Body of pancreas (tissue), 4 donors: ENCODE results near the gene MYO1C. TPM values are rescaled to one million over a fixed set of nuclear protein-coding genes. Genes with fewer than 3 reads are reported as not detected.
"Not testable (repeated sequence)": the region's sequence is repeated elsewhere in the genome, so short reads cannot be mapped to it uniquely, and the experiment has no call there.

Source experiments
- ATAC-seq: fragments of 150-250 bp; one replicate; pipeline ENCODE4 v1.9.1; 2016
- DNase-seq, 4 donors: peaks; one replicate each; pipeline ENCODE4 v3.0.0-alpha.2; 2019
- H3K27ac ChIP-seq, 4 donors: fragments of 200-600 bp; sonication (generic); 1 replicate in 3 of 4; 2 replicates in 1 of 4; pipeline versions ENCODE4 v1.5.1 to v1.6.1; 2016 to 2019; ENCODE audit warnings: mild to moderate bottlenecking in 1 of 4, mixed read lengths in 1 of 4, moderate library complexity in 1 of 4
- H3K27me3 ChIP-seq, 2 donors: fragments of 200-600 bp; sonication (generic); one replicate each; pipeline ENCODE4 v1.6.0; 2016; ENCODE audit warnings: mild to moderate bottlenecking in 1 of 2
- H3K36me3 ChIP-seq, 2 donors: fragments of 200-600 bp; sonication (generic); replicated peaks in 1 of 2; 2 replicates each; pipeline ENCODE4 v1.5.1; 2016; ENCODE audit warnings: low read depth in 2 of 2; ENCODE audit not compliant: insufficient read depth in 1 of 2
- H3K4me1 ChIP-seq: fragments of 200-600 bp; sonication (generic); one replicate; pipeline ENCODE4 v1.6.0; 2016
- H3K4me3 ChIP-seq, 2 donors: fragments of 200-600 bp; sonication (generic); 1 replicate in 1 of 2; 2 replicates in 1 of 2; pipeline ENCODE4 v1.5.1; 2016 to 2019
- H3K9me3 ChIP-seq, 3 donors: fragments of 200-600 bp; sonication (generic); 1 replicate in 2 of 3; 2 replicates in 1 of 3; pipeline ENCODE4 v1.5.1; 2016
- CTCF ChIP-seq, 7 experiments: fragments of 450-650 bp in 4 of 7; fragments of 200-600 bp in 3 of 7; sonication (generic) in 3 of 7; IDR thresholded peaks; one replicate each; pipeline ENCODE4 v1.5.1; 2016 to 2019; ENCODE audit warnings: antibody characterized with exemption in 7 of 7
- POLR2A ChIP-seq, 3 donors: fragments of 450-650 bp; IDR thresholded peaks; one replicate each; pipeline ENCODE4 v1.6.1; 2016; ENCODE audit warnings: antibody characterized with exemption in 3 of 3, mild to moderate bottlenecking in 2 of 3
- WGBS, 2 donors: methylation state at CpG; one replicate each; pipeline ENCODE4 v1.1.5; 2017; 5-methylcytosine and 5-hydroxymethylcytosine counted together
- intact Hi-C: fragments of 100-400 bp; cut with DNase I; formaldehyde crosslinking; loops from one replicate; pipeline ENCODE4 v1.15.1; 2023
- total RNA-seq, 2 donors: library from RNA; depleted of rRNA; stranded (reverse); fragments of >200 nt; gene quantifications; one replicate each; pipeline ENCODE4 v1.1.0, GENCODE V29; 2016

The MYO1C gene
- total RNA-seq, 2 donors from 2014 or later, result 77.3 to 94.6 TPM

DNA sequence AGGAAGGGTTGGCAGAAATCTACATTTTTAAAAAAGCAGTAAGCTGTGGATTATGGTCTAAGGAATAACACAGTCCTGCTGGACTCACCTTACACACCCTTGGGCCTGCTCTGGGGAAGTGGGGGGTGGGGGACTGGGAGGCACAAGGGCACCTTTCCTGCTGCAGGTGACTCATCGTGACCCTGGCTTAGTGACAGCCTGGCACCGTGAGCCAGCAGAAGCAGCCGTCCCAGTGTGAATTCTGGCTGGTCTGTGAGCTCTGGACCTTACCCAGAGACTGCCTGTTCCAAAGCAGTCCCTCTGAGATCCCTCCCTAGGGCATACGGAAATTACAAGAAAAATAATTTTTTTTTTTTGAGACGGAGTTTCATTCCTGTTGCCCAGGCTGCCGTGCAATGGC, 32.3 kb downstream of the MYO1C start:
- peaks cover 45% of the 10 kb centered on the region for H3K4me1 ChIP-seq
- H3K9me3 ChIP-seq, result no peaks in the 10 kb centered on the region
- no peak overlapping the region for H3K4me3 ChIP-seq
- TF ChIP-seq POLR2A (IDR thresholded peaks at IDR 0.05) (peak in 2 of 3 donors; percentile 34 to 37), CTCF (IDR thresholded peaks at IDR 0.05) (no peak)
- DNase-seq (peak; percentile 93 to 98 (median 96)), ATAC-seq (peak; percentile 75)
- no peaks in the 10 kb centered on the region for H3K36me3 ChIP-seq
- intact Hi-C loops, result no loop called here
- no peaks in the 10 kb centered on the region for H3K27me3 ChIP-seq
- peak overlapping the region; percentile 53 to 86 (median 70) for H3K27ac ChIP-seq
- WGBS, 2 donors, result 5 to 8% methylated on average over 3 to 6 of the region's 6 CpGs

GRCh38 chr17:1455797-1456599, 36.5 kb downstream of the MYO1C start, which contains the start of gene CRK:
TSS of gene CRK (minus strand) at chr17:1456232. CDS start at chr17:1456117, 115 bp downstream.
- intact Hi-C loops, result no loop called here
- WGBS, 2 donors, result 1 to 3% methylated on average over 6 to 84 of the region's 93 CpGs
- ATAC-seq (peak; percentile 91), DNase-seq (peak; percentile 96 to 98 (median 97))
- Histone ChIP-seq H3K36me3 (no peaks in the 10 kb centered on the region), H3K27ac (peak within 1 kb of the TSS; percentile 95 to 97 (median 96)), H3K4me1 (peaks cover 60% of the 10 kb centered on the region), H3K9me3 (no peaks in the 10 kb centered on the region), H3K4me3 (peak within 1 kb of the TSS; percentile 77 to 94), H3K27me3 (no peaks in the 10 kb centered on the region)
- TF ChIP-seq CTCF (IDR thresholded peaks at IDR 0.05) (no peak), POLR2A (IDR thresholded peaks at IDR 0.05) (peak; percentile 91 to 95 (median 95))

DNA sequence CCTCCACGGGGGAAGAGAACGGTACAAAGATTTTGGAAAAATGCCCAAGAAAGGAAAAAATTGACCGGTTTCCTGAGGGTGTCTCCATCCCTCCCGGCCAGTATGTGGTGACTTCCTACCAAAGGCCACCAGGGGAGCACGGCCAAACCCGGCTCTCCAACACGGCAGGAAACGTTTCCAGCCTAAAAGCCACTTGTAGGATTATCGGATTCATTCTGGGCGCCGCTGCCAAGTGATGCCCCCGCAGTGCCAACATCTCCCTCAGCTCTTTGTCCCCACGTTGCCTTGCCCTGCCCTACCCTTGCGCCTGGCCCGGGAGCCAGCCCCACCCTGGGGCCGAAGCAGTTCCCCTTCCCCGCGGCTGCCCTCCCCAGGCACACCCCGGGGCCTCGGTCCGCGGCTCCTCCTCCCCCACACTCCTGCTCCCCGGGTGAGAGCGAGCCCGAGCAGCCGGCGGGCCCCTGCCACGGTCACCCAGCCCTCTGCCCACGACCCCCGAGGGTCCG, 37.1 kb downstream of the MYO1C start:
- 0 to 1% methylated on average over 21 to 22 of the region's 31 CpGs for WGBS, 2 donors
- no peaks in the 10 kb centered on the region for H3K27me3 ChIP-seq
- intact Hi-C loops, result no loop called here
- H3K9me3 ChIP-seq, result no peaks in the 10 kb centered on the region
- H3K27ac ChIP-seq, result peak overlapping the region; percentile 95 to 97 (median 96)
- TF ChIP-seq CTCF (IDR thresholded peaks at IDR 0.05), result peak in 6 of 7 experiments; percentile 35 to 74 (median 58)
- no peak for TF ChIP-seq POLR2A (IDR thresholded peaks at IDR 0.05)
- H3K4me3 ChIP-seq, result peak overlapping the region; percentile 77 to 94
- DNase-seq, result peak; percentile 67 to 79 (median 74)
- H3K36me3 ChIP-seq, result no peaks in the 10 kb centered on the region
- peaks cover 53% of the 10 kb centered on the region for H3K4me1 ChIP-seq
- ATAC-seq, result peak; percentile 44

- no peak overlapping the region for H3K4me3 ChIP-seq
- no peaks in the 10 kb centered on the region for H3K27me3 ChIP-seq
- H3K9me3 ChIP-seq, result no peaks in the 10 kb centered on the region
- no peak for TF ChIP-seq CTCF (IDR thresholded peaks at IDR 0.05)
- TF ChIP-seq POLR2A (IDR thresholded peaks at IDR 0.05), result no peak
- H3K27ac ChIP-seq, result peak overlapping the region in 2 of 4 donors; percentile 96
- ATAC-seq, result no peak
- H3K4me1 ChIP-seq, result peaks cover 45% of the 10 kb centered on the region
- intact Hi-C loops, result no loop called here
- H3K36me3 ChIP-seq, result no peaks in the 10 kb centered on the region
- 62 to 70% methylated on average over 9 of the region's 9 CpGs for WGBS, 2 donors
- DNase-seq, result no peak
These were observed 37.9 kb downstream of the MYO1C start for GRCh38 chr17:1454541-1454940.

- DNase-seq, intact Hi-C loops: not testable (repeated sequence)
These were observed 38.8 kb downstream of the MYO1C start for GRCh38 chr17:1453694-1454093.

More at GRCh38 chr17:1453694-1454093, 38.8 kb downstream of the MYO1C start:
- H3K36me3 ChIP-seq, H3K27me3 ChIP-seq, H3K4me3 ChIP-seq, H3K27ac ChIP-seq, ATAC-seq, H3K9me3 ChIP-seq: not testable (repeated sequence)
- 86 to 92% methylated on average over 9 to 11 of the region's 11 CpGs for WGBS, 2 donors
- peaks cover 45% of the 10 kb centered on the region for H3K4me1 ChIP-seq
